Measurements from ENCODE around the gene PPP2R1B. TPM values are rescaled to one million over a fixed set of nuclear protein-coding genes. Genes with fewer than 3 reads are reported as not detected.

The PPP2R1B gene
- polyA plus RNA-seq, 1 donor from 2014 or later = 14.9 TPM

DNA sequence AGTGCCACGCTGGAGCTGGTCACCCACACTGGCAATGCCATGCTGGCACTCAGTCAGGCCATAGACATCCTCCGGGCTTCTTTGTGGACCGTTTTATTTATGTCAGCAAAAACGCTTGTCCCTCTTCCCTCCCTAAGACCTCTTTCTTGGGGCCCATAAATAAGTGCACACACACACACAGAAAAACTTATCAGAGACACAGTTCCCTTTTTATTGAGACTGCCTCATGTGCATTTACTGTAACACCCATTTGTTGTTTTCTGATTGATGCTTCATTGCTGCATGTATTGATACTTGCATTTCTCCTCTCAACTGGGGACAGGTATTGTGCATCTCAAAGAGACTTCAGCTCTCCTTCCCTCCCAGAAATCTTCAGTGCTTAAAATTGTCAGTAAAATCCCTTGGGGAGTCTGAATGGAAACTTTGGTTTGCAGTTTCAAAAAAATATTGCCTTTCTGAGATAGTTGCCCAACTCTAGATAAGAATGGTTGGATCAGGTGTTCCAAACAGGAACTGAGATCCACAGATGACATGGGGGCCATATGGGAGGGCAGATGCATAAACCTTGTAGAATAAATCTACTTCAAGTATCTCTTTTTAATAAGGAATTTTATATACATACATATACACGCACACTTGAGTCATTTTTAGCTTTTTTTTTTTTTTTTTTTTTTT, 50.9 kb downstream of the PPP2R1B start:
- Mint-ChIP-seq H3K27ac (peak overlapping the region in 1 of 3 donors; percentile 28), H3K4me1 (peaks cover 15 to 21% (median 18%) of the 10 kb centered on the region in 3 donors), H3K27me3 (no peaks in the 10 kb centered on the region), H3K36me3 (peaks cover 16% of the 10 kb centered on the region), H3K9me3 (peaks cover 0 to 5% (median 3%) of the 10 kb centered on the region in 3 donors), H3K4me3 (peak overlapping the region in 1 of 4 donors; percentile 15)

GRCh38 chr11:111714522-111714921, 51.7 kb downstream of the PPP2R1B start:
- no peak overlapping the region for H3K4me3 Mint-ChIP-seq
- no peaks in the 10 kb centered on the region for H3K27me3 Mint-ChIP-seq
- H3K4me1 Mint-ChIP-seq = peaks cover 15 to 21% (median 18%) of the 10 kb centered on the region in 3 donors
- H3K36me3 Mint-ChIP-seq = peaks cover 19% of the 10 kb centered on the region
- H3K27ac Mint-ChIP-seq = peak overlapping the region in 1 of 3 donors; percentile 68
- peaks cover 0 to 5% (median 3%) of the 10 kb centered on the region in 3 donors for H3K9me3 Mint-ChIP-seq

- Mint-ChIP-seq H3K4me1 (no peaks in the 10 kb centered on the region), H3K27ac (no peak overlapping the region), H3K36me3 (peaks cover 25% of the 10 kb centered on the region), H3K4me3 (no peak overlapping the region), H3K9me3 (no peaks in the 10 kb centered on the region), H3K27me3 (no peaks in the 10 kb centered on the region)
Measured at GRCh38 chr11:111707691-111708067, 58.5 kb downstream of the PPP2R1B start.

DNA sequence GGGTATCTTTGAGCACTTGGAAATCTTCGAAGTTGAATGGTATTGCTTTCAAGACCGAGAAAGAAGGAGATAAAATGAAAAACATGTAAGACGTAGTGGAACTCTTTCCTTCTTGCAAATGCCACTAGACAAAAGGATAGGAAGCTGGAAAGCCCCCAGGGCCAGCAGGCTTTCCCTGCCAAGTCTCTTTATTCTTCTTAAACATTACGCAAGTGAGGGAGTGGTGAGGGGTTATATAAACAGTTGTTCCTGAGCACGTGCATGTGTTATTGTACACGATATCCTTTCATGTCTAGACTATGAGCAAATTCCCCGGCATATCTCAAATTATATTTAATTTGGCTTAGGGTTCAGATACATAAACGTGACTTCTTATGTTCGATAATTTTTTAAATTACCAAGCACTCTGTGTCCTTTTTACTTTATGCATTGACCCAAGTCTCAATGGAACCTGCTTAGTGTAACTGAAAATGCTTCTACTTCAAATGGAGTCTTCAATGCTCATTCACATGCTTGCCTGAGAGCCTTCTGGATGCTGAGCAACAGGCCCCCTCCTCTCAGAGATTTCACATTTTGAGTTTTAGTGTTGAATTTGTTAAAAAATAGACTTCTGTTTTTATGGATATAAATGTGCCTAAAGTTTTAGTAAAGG, 59.0 kb downstream of the PPP2R1B start:
- peaks cover 25% of the 10 kb centered on the region for H3K36me3 Mint-ChIP-seq
- H3K4me1 Mint-ChIP-seq = no peaks in the 10 kb centered on the region
- no peaks in the 10 kb centered on the region for H3K9me3 Mint-ChIP-seq
- no peak overlapping the region for H3K27ac Mint-ChIP-seq
- H3K4me3 Mint-ChIP-seq = no peak overlapping the region
- H3K27me3 Mint-ChIP-seq = no peaks in the 10 kb centered on the region

- Mint-ChIP-seq H3K36me3 (peaks cover 17% of the 10 kb centered on the region), H3K27ac (no peak overlapping the region), H3K4me1 (no peaks in the 10 kb centered on the region), H3K27me3 (no peaks in the 10 kb centered on the region), H3K4me3 (no peak overlapping the region), H3K9me3 (no peaks in the 10 kb centered on the region)
Measured at GRCh38 chr11:111703576-111703975, 62.6 kb downstream of the PPP2R1B start.

DNA sequence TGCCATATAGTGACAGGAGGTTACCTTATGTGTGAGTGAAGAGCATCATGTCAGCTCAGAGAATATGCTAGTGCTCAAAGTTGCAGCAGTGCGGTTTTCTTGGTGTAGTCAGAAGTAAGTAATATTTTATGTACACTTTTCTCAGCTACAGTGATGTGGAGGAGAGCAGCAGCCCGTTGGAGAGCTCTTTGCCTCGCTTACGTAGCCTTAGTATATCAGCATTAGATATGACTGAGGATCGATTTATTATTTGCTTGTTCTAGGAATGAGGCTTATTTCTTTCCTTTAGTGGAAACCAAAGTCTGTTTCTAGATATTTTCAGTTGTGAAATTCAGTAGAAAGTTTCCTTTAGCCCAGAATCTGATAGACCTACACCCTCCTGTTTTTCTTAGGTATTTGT, 63.6 kb downstream of the PPP2R1B start:
- Mint-ChIP-seq H3K9me3 (no peaks in the 10 kb centered on the region), H3K4me1 (no peaks in the 10 kb centered on the region), H3K36me3 (peaks cover 18% of the 10 kb centered on the region), H3K27ac (no peak overlapping the region), H3K27me3 (no peaks in the 10 kb centered on the region), H3K4me3 (no peak overlapping the region)

DNA sequence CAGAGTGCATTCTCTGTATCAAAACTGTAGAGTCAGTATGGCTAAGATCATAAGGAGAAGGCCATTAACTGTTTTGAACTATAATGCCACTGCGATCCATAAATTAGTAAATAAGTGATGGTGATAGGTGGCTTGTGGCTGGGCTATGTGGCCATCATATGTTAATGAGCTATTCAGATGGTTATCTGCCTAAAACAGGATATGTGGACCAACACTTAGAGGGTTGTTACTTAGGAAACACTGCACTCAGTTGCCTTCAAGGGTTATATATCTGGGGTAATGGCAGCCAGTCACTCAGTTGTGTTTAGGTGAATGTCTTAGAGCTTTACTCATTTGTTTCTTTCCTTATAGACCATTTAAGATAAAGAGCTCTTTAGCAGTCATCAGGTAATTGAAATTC, 66.0 kb downstream of the PPP2R1B start:
- Mint-ChIP-seq H3K4me1 (no peaks in the 10 kb centered on the region), H3K36me3 (peaks cover 5% of the 10 kb centered on the region), H3K9me3 (no peaks in the 10 kb centered on the region), H3K27me3 (no peaks in the 10 kb centered on the region), H3K4me3 (no peak overlapping the region), H3K27ac (no peak overlapping the region)

DNA sequence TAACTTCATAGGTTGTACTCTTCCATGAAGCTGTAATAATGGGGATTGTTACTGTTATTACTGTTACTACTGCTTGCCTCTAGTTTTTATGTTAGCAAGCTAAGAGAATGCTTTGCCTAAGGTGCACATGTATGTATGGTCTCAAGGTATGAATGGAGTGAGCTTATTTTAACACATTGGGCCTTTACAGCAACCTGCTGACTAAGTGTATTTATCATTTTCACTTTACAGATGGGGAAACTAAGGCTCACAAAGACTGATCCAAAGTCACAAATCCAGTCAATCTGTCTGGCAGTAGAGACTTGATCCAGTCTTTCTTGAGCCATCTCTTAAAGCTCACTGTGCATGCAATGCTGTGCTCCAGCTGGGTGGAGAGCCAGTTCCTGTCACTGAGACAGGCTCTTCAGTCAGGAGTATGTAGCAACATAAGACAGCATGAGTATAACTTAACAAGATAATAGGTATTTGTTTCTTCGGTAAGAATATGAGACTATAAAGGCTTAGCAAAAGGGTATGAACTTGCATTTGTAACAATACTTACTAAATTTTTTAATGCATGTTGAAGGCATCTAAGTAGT, 66.5 kb downstream of the PPP2R1B start:
- Mint-ChIP-seq H3K27ac (no peak overlapping the region), H3K4me1 (peaks cover 0 to 3% (median 0%) of the 10 kb centered on the region in 3 donors), H3K4me3 (no peak overlapping the region), H3K9me3 (no peaks in the 10 kb centered on the region), H3K36me3 (peaks cover 5% of the 10 kb centered on the region), H3K27me3 (no peaks in the 10 kb centered on the region)

GRCh38 chr11:111698852-111699559, 67.2 kb downstream of the PPP2R1B start:
- H3K9me3 Mint-ChIP-seq = no peaks in the 10 kb centered on the region
- no peak overlapping the region for H3K4me3 Mint-ChIP-seq
- H3K4me1 Mint-ChIP-seq = peaks cover 0 to 3% (median 0%) of the 10 kb centered on the region in 3 donors
- H3K36me3 Mint-ChIP-seq = peaks cover 5% of the 10 kb centered on the region
- H3K27me3 Mint-ChIP-seq = no peaks in the 10 kb centered on the region
- peak overlapping the region in 1 of 3 donors; percentile 39 for H3K27ac Mint-ChIP-seq

GRCh38 chr11:111697933-111698371, 68.2 kb downstream of the PPP2R1B start:
- peaks cover 5% of the 10 kb centered on the region for H3K36me3 Mint-ChIP-seq
- H3K27ac Mint-ChIP-seq = no peak overlapping the region
- H3K27me3 Mint-ChIP-seq = no peaks in the 10 kb centered on the region
- H3K9me3 Mint-ChIP-seq = no peaks in the 10 kb centered on the region
- no peak overlapping the region for H3K4me3 Mint-ChIP-seq
- H3K4me1 Mint-ChIP-seq = peaks cover 0 to 3% (median 0%) of the 10 kb centered on the region in 3 donors

DNA sequence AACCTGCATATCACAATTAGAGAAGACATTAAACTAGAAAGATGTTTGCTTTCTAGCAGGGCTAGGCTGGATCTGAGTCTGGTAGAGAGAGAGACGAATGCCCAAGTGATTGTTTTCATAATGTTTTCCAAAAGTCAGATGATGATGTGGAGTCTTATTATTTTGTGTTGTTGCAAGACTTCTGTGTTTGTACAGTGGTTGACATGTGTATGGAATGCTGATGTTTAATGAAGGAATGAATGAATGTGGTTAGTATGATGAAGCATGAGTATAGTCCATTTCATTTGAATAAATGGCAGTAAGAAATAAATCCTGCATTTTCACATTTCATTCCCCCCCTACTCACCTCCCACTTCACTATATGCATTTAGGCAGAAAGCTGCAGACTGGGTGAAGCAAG, 69.6 kb downstream of the PPP2R1B start:
- Mint-ChIP-seq H3K4me1 (peaks cover 0 to 3% (median 0%) of the 10 kb centered on the region in 3 donors), H3K36me3 (peaks cover 7% of the 10 kb centered on the region)

GRCh38 chr11:111694851-111695250, 71.3 kb downstream of the PPP2R1B start:
- Mint-ChIP-seq H3K27ac (no peak overlapping the region), H3K9me3 (no peaks in the 10 kb centered on the region), H3K4me3 (no peak overlapping the region), H3K36me3 (peaks cover 10% of the 10 kb centered on the region), H3K27me3 (no peaks in the 10 kb centered on the region), H3K4me1 (peaks cover 0 to 3% (median 0%) of the 10 kb centered on the region in 3 donors)

More for the DNA sequence above, 69.6 kb downstream of the PPP2R1B start:
- H3K9me3 Mint-ChIP-seq = no peaks in the 10 kb centered on the region
- no peak overlapping the region for H3K4me3 Mint-ChIP-seq
- H3K27me3 Mint-ChIP-seq = no peaks in the 10 kb centered on the region
- no peak overlapping the region for H3K27ac Mint-ChIP-seq

DNA sequence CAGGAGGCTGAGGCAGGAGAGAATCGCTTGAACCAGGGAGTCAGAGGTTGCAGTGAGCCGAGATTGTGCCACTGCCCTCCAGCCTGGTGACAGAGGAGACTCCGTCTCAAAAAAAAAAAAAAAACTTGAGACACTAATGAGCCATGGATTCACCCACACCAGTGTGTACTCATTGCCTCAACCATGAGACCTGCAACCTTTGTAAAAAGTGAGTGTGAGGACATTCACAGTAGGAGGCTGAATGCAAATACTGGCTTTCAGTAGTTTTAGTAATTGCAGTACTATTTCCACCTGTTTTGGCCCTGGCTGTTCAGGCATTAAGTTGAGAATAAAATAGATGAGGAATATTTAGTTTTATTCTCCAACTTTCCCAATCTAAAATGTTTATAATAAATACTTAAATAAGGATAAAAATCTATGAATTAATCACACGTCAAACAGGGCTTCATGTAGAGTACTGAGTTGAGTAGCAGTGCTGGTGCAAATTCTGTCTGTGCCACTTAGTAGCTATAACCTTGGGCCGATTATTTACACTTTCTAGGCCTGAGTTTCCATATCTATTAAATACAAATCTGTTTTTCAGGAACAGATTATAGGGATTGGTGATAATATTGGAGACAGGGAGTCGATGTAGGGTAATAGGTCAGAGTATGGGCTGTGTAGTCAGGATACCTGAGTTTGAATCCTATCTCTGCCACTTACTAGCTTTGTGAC, 72.8 kb downstream of the PPP2R1B start:
- Mint-ChIP-seq H3K36me3 (peaks cover 11% of the 10 kb centered on the region), H3K27ac (no peak overlapping the region), H3K27me3 (no peaks in the 10 kb centered on the region), H3K4me3 (no peak overlapping the region), H3K4me1 (peaks cover 0 to 3% (median 0%) of the 10 kb centered on the region in 3 donors), H3K9me3 (no peaks in the 10 kb centered on the region)

GRCh38 chr11:111691741-111692140, 74.4 kb downstream of the PPP2R1B start:
- Mint-ChIP-seq H3K27ac (no peak overlapping the region), H3K36me3 (peaks cover 18% of the 10 kb centered on the region), H3K4me3 (no peak overlapping the region), H3K9me3 (no peaks in the 10 kb centered on the region), H3K4me1 (peaks cover 0 to 3% (median 0%) of the 10 kb centered on the region in 3 donors), H3K27me3 (no peaks in the 10 kb centered on the region)
